ENCODE results near the gene CFAP54. TPM values are rescaled to one million over a fixed set of nuclear protein-coding genes. Genes with fewer than 3 reads are reported as not detected.
"Not testable (repeated sequence)": the region's sequence is repeated elsewhere in the genome, so short reads cannot be mapped to it uniquely, and the experiment has no call there.

Gene CFAP54, protein sequence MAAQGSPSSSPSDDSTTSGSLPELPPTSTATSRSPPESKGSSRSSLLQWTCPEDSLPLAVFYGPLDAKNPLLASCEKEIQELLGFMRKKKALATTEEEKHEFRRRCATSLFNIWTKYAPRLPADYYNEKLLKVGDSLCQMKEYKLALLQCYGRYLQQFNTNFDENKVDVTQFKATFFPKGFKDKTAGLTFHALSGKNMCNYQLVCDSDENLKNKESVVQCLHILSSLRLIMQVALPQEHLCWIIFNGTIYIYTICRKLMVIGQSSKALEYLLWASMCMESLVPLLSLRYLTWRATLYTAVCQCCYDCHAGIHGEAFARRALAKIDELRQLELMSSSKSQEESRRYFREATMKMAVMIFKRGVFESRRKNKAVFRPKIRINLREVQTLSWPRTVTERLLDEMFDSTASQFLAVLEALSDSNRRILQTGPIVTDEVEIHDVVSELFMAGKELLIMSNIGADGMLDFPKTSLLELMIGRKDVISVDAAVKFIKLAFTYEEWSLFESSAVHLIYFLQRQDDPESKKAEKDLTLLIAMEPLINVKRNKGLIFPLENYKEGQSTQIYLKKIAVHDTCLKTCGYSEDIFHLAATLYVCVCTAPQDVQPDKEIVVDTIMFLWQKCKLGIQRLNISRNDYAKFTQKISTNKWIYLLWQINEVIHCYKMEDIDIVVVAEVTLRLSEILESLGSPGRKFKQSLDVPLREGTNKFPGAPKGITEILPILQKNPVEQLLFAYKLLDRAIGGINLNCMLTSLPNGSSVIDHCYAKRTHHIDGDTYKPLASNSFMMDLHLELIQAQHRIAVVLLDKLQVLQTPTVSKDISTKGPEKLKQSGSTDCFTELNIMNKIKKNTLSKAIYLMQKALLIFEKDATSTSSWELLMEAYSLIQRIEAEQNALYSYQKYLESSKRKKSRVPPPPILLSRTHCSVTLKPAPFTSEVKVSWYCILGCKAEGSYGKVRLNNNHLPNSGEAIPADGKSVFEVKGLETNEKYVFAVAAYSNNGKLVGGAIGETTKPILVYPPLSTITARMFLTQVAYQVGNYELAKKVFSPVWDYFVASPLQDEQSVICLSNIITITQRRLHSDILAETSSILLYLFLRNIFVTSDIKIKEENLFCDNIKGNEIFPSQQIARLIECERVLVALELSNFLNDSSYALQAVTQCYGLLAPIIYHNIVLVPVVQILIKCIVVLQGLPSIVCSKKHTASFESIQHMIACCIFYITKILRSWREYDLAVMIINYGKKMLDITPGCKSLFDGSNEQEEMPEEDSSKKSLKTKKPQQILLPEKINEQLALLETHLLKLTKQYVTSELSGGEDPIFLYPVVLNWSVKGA (N-terminal part only)
- 8.3 and 13.1 TPM in 2 replicates for total RNA-seq

DNA sequence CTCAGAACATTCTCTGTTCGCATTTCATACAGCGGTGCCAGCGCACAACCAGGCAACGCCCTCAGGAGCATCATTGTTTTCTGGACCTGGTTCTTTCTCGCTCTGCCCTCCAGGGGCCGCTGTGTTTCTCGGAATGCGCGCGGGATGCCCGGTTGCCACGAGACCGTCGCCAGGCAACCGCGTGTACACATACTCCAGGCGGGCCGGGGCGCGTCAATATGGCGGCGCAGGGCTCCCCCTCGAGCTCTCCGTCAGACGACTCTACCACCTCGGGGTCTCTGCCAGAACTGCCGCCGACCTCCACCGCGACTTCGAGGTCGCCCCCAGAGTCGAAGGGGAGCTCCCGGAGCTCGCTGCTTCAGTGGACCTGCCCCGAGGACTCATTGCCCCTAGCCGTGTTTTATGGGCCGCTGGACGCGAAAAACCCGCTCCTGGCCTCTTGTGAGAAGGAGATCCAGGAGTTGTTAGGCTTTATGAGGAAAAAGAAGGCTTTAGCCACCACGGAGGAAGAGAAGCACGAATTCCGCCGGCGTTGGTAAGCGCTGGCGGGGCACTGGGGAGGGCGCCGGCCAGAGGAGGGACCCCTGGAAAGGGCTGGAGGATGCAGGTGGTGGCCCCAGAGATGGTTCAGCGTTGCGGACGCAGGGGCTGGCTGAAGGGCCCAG lies at the start of gene CFAP54:
CFAP54 (plus strand) TSS at position 186 of the 665 bp plus-strand sequence; CDS start at position 219, 33 bp downstream.
- peak; percentile 97 for DNase-seq

DNA sequence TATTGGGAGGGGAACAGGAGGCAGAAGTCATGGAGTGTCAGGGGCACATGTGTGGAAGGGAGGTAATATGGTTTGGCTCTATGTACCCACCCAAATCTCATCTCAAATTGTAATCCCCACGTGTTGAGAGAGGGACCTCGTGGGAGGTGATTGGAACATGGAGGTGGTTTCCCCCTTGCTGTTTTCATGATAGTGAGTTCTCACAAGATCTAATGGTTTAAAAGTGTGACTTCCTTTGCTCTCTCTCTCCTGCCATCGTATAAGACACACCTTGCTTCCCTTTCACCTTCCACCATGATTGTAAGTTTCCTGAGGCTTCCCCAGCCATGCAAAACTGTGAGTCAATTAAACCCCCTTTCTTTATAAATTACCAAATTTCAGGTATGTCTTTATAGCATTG lies 47.6 kb upstream of the CFAP54 start:
- no peak for DNase-seq

DNA sequence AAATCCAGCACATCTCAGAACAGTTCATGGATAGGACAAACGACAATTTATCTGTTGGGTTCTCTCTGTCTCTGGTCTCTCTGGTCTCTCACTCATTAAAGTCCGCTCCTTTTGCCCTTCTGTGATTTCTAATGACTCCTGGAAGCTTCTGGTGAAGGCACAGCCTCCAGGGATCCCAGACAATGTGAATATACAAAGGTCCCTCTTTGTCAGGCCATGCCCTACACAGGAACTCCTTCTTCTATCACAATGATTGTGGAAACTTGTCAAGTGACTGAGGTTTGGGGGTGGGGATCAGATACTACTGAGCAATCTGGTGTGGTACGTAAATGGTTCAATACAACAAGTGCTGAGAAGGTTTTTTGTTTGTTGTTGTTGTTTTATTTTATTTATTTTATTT lies 46.5 kb upstream of the CFAP54 start:
- DNase-seq, result no peak

DNA sequence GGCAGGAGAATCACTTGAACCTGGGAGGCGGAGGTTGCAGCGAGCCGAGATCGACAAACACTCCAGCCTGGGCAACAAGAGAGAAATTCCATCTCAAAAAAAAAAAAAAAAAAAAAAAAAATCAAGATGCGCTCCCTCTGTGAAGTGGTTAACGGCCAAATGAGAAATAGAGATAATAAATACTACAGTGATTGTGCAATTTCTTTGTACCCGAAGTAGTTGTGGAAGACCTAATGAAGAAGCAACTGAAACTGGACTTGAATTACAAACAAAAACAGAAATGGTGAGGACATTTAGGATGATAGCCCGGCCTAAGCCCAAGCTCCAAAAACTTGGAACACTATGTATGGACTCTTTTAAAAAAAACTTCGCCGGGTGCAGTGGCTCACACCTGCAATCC lies 45.0 kb upstream of the CFAP54 start:
- no peak for DNase-seq

DNA sequence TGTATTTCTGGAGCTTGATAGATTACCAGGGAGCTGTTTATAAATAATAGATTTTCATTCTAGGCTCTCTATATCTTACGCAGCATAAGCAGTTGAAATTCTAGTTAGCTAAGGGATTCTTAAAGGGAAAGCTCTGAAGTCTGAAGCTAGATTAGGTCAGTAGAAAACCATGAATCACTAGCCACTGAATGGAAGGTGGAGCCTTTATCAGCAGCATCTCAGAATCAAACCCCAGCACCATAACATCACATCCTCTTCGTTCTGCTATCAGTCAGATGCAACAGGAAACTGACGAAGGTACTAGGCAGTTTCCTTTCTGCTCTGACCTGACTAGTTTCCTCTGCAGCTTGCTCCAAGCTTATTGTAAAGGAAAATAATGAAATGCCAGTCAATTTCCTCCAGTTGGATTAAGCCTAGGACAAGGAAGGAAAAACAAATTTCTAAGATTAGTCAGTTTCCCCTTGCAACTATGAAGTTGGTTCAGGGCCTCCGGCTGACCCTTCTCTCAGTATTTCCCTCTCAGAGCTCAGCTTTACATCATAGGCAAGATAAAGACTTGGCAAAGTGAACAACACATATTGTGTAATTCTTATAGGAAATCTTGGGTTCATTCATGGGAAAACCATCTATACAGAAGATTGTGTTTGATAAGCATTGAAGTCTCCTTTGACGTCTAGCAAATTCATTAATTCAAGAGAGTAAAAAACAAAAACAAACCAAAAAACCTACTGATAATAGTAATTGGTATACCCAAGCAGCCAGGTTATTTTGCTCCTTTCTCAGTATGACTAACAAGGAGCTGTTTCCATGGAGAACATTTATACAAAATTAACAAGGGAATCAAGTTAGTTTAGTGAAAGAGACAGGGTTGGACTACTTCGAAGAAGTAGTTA lies 43.4 kb upstream of the CFAP54 start:
- DNase-seq, result peak; percentile 100

DNA sequence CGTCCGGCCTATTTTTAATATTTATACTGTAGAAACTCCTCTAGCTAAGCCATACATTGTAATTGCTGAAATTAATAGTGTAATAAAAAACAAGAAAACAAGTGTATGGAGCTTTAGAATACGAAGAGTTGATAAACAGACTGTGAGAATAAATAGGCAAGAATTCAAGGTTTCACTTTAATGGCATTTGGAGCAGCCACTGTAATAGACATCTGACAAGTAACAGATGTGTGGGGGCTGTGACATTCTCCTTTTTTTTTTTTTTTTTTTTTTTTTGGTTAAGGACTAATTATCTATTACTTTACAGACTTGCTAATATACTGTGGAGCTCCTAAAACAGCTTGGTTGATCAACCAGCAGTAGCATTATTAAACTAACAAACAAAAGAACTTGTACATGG lies 42.1 kb upstream of the CFAP54 start:
- no peak for DNase-seq

DNA sequence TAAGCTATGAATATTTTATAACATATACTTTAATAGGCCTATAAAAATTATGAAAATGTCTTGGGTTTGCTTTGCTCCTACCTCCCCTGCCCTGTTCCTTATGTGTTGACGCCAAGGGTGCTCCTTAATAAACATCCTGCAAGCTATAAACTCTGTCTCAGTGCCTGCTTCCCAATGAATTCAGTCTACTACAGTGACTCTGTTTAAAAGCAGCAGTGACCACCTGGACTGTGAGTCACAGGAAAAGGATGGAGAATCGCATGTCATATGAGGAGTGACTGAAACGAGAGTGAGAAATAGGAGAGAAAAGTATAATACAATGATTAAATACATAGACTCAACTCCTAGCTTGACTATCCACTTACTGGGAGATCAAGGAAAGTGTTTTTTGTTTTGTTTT lies 41.1 kb upstream of the CFAP54 start:
- DNase-seq, result peak; percentile 92

DNA sequence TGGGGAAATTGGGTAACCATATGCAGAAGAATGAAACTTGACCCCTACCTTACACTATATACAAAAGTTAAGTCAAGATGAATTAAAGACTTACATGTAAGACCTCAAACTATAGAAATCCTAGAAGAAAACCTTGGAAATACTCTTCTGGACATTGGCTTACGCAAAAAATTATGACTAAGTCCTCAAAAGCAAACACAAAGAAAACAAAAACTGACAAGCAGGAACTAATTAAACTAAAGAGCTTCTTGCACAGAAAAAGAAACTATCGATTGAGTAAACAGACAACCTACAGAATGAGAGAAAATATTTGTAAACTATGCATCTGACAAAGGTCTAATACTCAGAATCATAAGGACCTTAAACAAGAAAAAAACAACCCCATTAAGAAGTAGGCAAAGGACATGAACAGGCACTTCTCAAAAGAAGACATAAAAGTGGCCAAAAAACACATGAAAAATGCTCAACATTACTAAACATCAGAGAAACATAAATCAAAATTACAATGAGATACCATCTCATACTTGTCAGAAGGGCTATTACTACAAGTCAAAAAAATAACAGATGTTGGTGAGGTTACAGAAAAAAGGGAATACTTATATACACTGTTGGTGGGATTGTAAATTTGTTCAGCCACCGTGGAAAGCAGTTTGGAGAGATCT lies 37.0 kb upstream of the CFAP54 start:
- DNase-seq, result no peak

DNA sequence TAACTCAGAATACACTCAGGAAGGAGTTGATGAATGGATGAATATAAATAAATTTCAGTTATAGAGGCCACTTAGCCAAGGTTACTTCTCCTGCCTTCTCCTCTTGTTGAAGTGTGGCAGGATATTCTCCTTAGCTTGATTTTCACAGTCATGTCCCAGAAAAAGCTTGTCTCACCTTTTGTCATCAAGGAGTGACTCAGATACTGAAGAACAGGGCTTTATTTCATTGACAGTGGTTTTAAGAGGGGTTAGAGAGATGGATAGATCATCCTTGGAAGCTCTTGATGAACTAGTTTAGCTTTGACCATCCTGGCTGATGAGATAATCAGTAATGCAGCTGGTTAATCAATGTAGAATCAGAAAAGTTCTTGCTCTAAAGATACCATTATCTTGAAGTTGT lies 35.0 kb upstream of the CFAP54 start:
- no peak for DNase-seq

DNA sequence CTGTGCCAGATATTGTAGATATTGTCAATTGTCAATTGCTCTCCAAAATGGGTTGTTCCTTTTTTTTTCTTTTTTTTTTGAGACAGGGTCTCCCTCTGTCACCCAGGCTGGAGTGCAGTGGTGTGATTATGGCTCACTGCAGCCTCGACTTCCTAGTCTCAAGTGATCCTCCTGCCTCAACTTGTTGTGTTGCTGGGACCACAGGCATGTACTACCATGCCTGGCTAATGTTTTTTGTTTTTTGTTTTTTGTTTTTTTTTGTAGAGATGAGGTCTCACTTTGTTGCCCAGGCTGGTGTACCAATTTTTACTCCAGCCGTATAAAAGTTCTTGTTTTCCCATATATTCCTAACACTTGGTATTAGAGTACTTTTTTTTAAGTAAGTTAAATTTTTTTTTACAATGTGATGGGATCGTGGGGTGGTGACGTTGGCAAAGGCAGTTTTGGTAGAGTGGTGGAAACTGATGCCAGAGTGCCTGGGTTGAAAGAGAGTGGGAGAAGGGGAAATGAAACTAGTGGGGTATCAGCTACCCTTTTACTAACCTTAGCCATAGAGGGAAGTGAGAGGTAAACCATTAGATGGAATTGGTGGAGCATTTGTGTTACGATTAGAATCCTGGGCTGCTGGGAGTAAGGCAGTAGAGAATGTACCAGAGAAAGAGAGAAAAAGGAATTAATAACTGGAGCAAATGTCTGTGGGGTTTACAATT lies 33.0 kb upstream of the CFAP54 start:
- no peak for DNase-seq

DNA sequence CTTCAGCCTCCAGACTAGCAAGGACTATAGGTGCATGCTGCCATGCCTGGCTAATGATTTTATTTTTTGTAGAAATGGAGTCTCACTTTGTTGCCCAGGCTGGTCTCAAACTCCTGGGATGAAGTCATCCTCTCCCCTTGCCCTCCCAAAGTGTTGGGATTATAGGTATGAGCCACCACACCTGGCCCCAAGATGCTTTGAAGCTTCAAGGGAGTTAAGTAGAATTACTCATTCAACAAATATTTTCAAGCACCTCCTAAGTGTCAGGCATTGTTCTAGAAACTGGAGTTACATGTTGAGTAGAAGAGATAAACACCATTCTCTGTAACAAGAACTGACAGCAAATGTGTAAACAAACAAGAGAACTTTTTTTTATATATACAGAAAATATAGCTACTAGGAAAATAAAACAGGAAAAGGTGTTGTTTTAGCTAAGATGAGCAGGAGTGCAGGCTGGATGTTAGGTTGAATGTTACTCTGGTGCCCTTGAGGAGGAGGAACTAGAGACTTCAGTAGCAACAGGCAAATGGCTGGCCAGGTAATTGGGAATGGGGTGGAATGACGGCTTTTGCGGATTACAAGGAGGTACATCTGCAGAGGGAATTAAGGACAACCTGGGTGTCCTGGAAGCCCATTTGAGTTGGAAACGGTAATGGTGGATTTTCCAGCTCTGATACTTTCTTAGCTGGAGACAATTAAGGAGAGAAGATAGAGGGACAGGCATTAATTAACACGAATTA lies 32.0 kb upstream of the CFAP54 start:
- peak; percentile 46 for DNase-seq

DNA sequence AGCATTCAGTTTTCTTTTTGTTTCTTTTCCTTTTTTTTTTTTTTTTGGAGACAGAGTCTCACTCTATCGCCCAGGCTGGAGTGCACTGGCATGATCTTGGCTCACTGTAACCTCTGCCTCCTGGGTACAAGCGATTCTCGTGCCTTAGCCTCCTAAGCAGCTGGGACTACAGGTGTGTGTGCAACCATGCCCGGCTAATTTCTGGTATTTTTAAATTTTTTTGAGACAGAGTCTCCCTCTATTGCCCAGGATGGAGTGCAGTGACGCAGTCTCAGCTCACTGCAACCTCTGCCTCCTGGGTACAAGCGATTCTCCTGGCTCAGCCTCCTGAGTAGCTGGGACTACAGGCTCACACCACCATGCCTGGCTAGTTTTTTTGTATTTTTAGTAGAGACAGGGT lies 30.1 kb upstream of the CFAP54 start:
- not testable (repeated sequence) for DNase-seq

DNA sequence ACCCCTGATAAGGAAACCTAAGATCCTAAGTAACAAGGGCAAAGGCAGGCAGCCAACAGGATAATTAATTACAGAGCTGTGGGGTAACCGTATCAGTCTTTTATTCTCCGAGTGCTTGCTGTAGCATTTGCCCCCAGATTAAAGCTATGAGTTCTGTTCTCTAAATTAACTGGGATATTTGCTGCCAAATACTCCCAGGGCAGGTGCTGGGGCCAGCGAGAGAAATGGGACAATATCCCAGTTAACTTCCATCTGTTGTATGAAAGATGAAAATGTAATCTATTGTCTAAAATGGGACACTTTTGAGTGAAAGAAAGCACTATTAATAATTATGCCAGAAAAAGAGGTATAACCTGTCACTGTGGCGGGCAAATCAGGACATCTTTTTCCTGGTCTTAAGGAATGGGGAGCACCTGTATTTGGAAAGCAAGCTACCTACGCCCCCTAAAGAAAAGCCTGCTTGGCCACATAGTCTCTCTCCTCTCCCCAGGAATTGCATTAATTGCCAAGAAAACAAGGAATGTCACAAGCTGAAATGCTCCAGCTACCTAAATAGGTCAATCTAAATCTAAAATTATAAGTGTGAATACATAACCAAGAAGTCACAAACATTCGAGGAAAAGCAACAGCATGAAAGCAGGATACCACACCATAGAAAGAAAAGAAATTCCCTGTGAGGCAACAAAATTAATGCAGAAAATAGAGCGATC lies 26.7 kb upstream of the CFAP54 start:
- DNase-seq, result no peak

DNA sequence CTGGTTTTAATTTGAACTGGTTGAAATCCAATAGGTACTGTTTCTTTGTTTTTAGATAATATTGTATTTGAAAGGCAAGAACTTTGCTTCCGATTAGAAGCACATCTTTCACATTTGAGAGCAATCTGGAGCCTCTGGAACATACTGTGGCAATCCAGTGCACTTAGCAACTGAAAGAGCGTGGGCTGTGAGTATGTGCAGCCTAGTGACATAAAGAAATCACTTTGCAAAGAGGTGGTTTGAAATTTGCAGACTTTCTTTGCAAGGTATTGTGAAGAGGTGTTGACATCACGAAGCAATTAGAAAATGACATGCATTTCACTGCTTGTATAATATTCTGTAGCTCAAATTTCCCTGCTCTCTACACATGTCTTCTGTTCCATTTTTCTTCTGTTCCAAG lies 23.5 kb upstream of the CFAP54 start:
- DNase-seq, result no peak

DNA sequence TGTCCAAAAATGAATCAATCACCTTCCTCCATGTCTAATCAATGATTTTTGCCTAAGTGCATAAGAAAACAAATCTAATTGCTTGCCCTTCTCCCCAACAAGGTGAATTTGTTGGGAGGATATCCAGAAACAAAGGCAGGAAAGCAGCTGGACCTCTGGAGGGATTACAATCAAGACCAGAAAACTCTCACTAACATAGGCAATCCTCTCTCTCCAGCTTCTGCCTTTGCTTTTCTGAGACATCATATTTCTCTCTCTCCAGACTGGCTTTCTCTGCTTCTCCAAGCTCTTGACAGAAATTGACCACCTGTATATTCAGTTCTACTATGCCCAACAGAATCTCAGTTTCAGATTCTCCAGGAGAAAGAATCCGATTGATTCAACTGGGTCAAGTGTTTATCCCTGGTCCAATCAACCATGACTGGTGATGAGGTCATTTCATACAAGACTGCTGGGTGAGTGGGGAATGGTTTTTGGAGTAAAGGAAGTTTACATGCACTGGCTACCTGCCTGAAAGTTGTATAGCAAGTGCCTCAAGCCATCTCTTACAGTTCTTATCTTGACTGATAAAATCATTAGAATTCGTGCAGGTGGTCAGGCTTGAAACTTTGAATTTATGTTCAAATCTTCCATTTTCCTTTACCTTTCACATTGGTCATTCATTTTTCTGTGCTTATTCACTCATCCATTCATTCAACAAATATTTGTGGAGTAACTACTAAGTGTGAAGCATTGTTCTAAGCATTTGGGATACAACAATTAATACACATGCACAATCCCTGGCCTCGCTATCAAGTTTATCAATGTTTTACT lies 22.2 kb upstream of the CFAP54 start:
- peak; percentile 74 for DNase-seq

DNA sequence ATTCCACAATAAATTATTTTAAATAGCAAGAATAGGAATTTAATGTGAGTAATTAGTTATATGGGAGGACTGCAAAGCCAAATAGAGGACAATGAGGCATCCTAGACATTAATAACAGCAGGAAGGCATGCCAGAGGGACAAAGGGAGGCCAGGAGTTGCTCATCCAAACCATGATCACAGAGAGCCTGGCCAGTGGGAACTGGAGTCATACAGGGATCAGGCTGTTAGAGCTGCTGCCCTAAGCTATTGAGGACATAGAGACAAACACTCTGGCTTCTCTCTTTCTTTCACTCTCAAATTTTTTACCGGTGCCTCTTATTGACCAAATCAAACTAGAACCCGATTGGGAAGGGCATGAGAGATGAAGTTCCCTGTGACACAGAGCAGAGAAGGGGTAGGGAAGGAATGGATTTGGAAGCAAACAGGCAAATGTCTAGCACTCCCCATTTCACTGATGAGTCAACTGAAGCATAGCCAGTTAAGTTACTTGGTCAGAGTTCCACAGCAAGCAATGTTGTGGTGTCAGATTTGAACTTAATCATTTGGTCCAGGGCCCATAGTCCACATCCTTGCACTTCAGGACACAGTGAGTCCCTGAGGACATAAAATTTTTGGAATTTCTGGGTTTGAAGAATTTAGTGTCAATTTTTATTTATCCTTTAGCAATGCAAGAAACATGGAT lies 17.9 kb upstream of the CFAP54 start:
- DNase-seq, result no peak

DNA sequence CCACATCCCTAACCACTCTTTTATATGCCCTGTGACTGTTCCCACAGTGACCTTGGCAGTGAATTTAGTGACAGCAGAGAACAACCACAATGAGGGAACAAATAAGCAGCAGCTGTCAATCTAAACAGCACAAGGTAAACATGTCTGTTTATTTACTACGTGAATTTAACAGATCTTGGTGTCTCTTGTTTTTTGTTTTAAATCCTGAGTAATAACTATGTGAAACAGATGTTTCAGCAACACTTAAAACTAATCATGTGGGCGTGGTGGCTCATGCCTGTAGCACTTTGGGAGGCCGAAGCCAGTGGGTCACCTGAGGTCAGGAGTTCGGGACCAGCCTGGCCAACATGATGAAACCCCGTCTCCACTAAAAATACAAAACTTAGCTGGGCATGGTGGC lies 17.0 kb upstream of the CFAP54 start:
- no peak for DNase-seq

All from dermis blood vessel endothelial cell (primary cell).